K562 (cell line): ENCODE measurements around the gene KCTD7. TPM values are rescaled to one million over a fixed set of nuclear protein-coding genes. Genes with fewer than 3 reads are reported as not detected.

Source experiments
- ARID3B ChIP-seq: fragments of 250-450 bp; sonication (Bioruptor Pico); IDR thresholded peaks from 2 replicates; pipeline ENCODE4 v1.4.0; 2020; ENCODE audit warnings: borderline replicate concordance
- ARID4B ChIP-seq: sonication (generic); formaldehyde crosslinking; IDR thresholded peaks from 2 replicates; pipeline ENCODE4 v1.8.0; 2022; ENCODE audit warnings: mild to moderate bottlenecking, missing genetic modification reagents
- ID3 ChIP-seq, 2 experiments: fragments of 250-450 bp in 1 of 2; fragments of 450-650 bp in 1 of 2; sonication (Bioruptor Pico) in 1 of 2; IDR thresholded peaks; 2 replicates each; pipeline versions ENCODE4 v1.6.1 to v1.8.0; 2016 to 2021; ENCODE audit warnings: mild to moderate bottlenecking in 2 of 2, moderate library complexity in 2 of 2, missing compliant biosample characterization in 1 of 2, missing genetic modification characterization in 1 of 2
- NR2C2 ChIP-seq, 2 experiments: fragments of 200-800 bp in 1 of 2; sonication (Bioruptor generic) in 1 of 2; sonication (generic) in 1 of 2; formaldehyde crosslinking in 1 of 2; IDR thresholded peaks; 2 replicates each; pipeline versions ENCODE4 v1.6.1 to v1.8.0; 2016 to 2022; ENCODE audit warnings: mild to moderate bottlenecking in 1 of 2, missing compliant biosample characterization in 1 of 2, missing genetic modification characterization in 1 of 2, missing genetic modification reagents in 1 of 2
- POLR2B ChIP-seq: fragments of 450-650 bp; IDR thresholded peaks from 2 replicates; pipeline ENCODE4 v1.6.1; 2018; ENCODE audit warnings: low read depth; ENCODE audit not compliant: partially characterized antibody
- PPARD ChIP-seq: fragments of 250-450 bp; sonication (Bioruptor Pico); IDR thresholded peaks from 2 replicates; pipeline ENCODE4 v1.8.0; 2022; ENCODE audit warnings: inconsistent platforms, mild to moderate bottlenecking, moderate library complexity
- RBM17 ChIP-seq: fragments of 200-400 bp; formaldehyde crosslinking; IDR thresholded peaks from 2 replicates; pipeline ENCODE4 v1.6.1; 2017; ENCODE audit warnings: low read depth, mild to moderate bottlenecking, low read length, borderline replicate concordance
- SMAD3 ChIP-seq: fragments of 450-650 bp; formaldehyde crosslinking; conservative IDR thresholded peaks from 2 replicates; pipeline ENCODE4 v1.4.0; 2020; ENCODE audit warnings: mild to moderate bottlenecking
- TAF9B ChIP-seq: fragments of 450-650 bp; IDR thresholded peaks from 2 replicates; pipeline ENCODE4 v1.6.1; 2018; ENCODE audit warnings: mild to moderate bottlenecking; ENCODE audit not compliant: partially characterized antibody
- TARDBP ChIP-seq: fragments of 450-650 bp; IDR thresholded peaks from 2 replicates; pipeline ENCODE4 v1.6.1; 2016
- TRIM25 ChIP-seq: fragments of 450-650 bp; IDR thresholded peaks from 2 replicates; pipeline ENCODE4 v1.7.0; 2016; ENCODE audit warnings: borderline replicate concordance
- TSC22D4 ChIP-seq: fragments of 450-650 bp; IDR thresholded peaks from 2 replicates; pipeline ENCODE4 v1.6.1; 2016; ENCODE audit warnings: missing genetic modification characterization, missing biosample characterization, control low read depth
- USF1 ChIP-seq: sonication (generic); formaldehyde crosslinking; IDR thresholded peaks from 2 replicates; pipeline ENCODE4 v1.9.0; 2022; ENCODE audit warnings: mild to moderate bottlenecking, missing genetic modification reagents
- ZBTB5 ChIP-seq: fragments of 450-650 bp; IDR thresholded peaks from 2 replicates; pipeline ENCODE4 v1.6.1; 2017; ENCODE audit warnings: antibody characterized with exemption
- polyA plus RNA-seq, 8 experiments: library from polyadenylated mRNA; depleted of rRNA in 4 of 8; stranded (reverse) in 5 of 8; unstranded in 3 of 8; fragments of >200 nt; fragmentation: Nextera tagmentation in 2 of 8; fragmentation: Illumina TruSeq in 1 of 8; extraction: Ambion mirVana in 2 of 8; extraction: Trizol in 1 of 8; gene quantifications; 2 replicates each; pipeline versions ENCODE4 v1.2.1 to v1.2.3, GENCODE V29; 2011 to 2014; ENCODE audit warnings: inconsistent platforms in 1 of 8, missing spikeins in 1 of 8
- total RNA-seq, 7 experiments: library from RNA; depleted of rRNA in 6 of 7; stranded (reverse); fragments of >200 nt in 6 of 7; fragmentation: Illumina TruSeq in 2 of 7; extraction: Trizol in 2 of 7; gene quantifications; 2 replicates each; pipeline versions ENCODE4 v1.2.1 to v1.2.3, GENCODE V29; 2011 to 2021; ENCODE audit warnings: low replicate concordance in 1 of 7

Gene KCTD7
- total and polyA plus RNA-seq, 9 of the 15 experiments (the other 6 are each of a cell fraction or from before 2014, with no cell fraction given), result 1.5 to 26.0 (median 9.0) TPM

GRCh38 chr7:66591799-66592596, 36.7 kb upstream of the KCTD7 start (continued):
- TF ChIP-seq SMAD3 (CRISPR knock-in tag) (no peak), ARID3B (CRISPR knock-in tag) (no peak), TRIM25 (0 out of 2 replicates have a peak, but pooled peaks have one; percentile 55), ARID4B (CRISPR knock-in tag) (peak; percentile 66; the same call in 1 of the 2 replicates), USF1 (CRISPR knock-in tag) (peak; percentile 12; the same call in 1 of the 2 replicates), ZBTB5 (no peak), TSC22D4 (tag) (no peak), POLR2B (peak; percentile 89), TAF9B (peak; percentile 61), TARDBP (no peak), ID3 (CRISPR knock-in tag; IDR thresholded peaks at IDR 0.05) (no peak), ID3 (tag; IDR thresholded peaks at IDR 0.05) (no peak), RBM17 (no peak), NR2C2 (CRISPR knock-in tag; IDR thresholded peaks at IDR 0.05) (no peak), NR2C2 (tag; IDR thresholded peaks at IDR 0.05) (peak; percentile 84), PPARD (CRISPR knock-in tag) (no peak)
